ENCODE measurements around the gene HABP4.

HABP4 gene

DNA sequence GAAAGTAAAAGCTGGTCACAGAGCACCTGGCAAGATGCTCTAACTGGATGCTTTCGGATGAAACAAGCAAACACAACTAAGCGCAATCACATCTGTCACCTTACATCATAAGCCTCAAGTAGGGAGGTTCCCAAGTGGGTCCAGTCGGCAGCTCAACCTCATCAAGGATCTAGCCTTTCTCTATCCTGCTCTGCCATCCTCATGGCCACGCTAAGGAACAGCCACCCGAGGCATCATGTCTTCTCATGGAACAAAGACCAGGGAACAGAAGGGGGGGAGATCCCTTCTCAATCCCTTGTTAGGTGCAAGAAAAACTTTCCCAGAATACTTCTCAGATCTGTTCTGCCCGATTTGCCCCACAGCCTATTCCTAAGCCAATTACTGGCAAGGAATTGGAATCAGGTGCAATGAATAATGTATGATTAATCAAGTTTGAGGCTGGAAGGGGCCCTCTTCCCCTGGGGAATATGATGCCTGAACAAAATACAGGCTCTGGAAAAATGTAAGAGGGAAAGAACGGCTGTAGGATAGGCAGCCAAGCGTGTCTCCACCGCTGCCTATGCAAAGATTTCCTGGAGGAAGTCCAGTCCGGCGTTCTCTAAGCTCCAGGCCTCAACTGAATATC, 1.3 kb upstream of the HABP4 start:
- H3K4me3 ChIP-seq (ENCODE audit: low read depth, low read length), result no peak overlapping the region
- DNase-seq (ENCODE audit: low read depth), result no peak
- TF ChIP-seq, protein P1, sequence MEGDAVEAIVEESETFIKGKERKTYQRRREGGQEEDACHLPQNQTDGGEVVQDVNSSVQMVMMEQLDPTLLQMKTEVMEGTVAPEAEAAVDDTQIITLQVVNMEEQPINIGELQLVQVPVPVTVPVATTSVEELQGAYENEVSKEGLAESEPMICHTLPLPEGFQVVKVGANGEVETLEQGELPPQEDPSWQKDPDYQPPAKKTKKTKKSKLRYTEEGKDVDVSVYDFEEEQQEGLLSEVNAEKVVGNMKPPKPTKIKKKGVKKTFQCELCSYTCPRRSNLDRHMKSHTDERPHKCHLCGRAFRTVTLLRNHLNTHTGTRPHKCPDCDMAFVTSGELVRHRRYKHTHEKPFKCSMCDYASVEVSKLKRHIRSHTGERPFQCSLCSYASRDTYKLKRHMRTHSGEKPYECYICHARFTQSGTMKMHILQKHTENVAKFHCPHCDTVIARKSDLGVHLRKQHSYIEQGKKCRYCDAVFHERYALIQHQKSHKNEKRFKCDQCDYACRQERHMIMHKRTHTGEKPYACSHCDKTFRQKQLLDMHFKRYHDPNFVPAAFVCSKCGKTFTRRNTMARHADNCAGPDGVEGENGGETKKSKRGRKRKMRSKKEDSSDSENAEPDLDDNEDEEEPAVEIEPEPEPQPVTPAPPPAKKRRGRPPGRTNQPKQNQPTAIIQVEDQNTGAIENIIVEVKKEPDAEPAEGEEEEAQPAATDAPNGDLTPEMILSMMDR (IDR thresholded peaks at IDR 0.05; ENCODE audit: control insufficient read depth, extremely low read depth, insufficient read depth), result no peak

DNA sequence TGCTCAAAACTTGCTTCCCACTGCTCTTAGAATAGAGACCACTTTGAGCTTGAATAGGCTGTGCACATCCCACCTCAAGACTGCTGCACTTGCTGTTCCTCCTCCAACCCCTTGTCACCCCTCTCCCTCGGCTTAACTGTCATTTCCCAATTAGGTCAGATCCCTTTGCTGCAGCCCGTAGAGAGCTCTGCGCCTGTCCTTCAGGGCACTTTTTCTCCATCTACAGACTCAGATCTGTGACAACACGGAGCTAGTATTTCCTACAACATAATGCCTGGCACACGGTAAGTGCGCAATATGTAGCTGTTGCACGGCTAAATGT, 485 bp upstream of the HABP4 start:
- DNase-seq (ENCODE audit: low read depth), result no peak
- TF ChIP-seq, protein P1 (IDR thresholded peaks at IDR 0.05; ENCODE audit: control insufficient read depth, extremely low read depth, insufficient read depth), result no peak
- peak overlapping the region; percentile 53 for H3K4me3 ChIP-seq (ENCODE audit: low read depth, low read length)

DNA sequence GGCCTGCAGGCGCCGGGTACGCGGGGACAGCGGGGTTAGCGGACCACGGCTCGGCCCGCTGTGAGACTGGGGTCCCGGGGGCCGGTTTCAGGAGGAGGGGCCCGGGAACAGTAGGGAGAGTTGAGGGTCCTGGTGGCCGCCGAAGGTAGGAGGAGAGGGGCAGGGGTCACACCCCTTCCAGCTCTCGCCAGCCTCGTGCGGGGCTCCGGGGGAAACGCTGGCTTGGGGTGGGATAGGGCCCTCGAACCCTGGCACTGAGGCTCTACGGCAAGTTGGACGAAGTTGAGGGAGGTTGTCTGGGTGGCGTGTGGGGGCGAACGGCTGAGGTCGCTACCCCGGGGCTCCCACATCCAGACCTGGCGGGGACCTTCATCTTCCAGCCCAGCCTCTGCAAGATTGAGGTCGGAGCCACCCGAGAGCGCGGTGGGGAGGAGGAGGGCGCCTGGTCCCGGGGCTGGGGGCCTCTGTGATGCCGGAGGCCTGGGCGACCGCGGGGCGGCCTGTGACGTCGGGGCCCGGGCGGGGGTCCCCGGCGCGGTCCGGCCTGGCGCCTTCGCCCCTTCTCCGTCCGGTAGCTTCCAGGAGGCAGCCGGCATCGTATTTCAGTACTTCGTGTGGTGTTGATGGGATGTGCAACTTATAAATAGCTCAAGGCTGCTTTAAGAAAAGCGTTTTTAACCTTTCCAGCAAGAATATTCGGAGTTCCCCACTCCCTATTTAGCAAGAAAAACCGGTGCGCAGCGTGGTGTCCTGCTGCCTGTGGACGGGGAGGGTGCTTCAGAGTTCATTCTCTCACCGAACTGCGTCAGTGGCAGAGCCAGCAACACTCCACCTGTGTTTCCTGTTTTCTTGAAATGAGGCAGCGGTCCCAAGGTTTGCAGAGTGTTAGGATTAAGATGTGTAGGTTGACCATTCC, 902 bp downstream of the HABP4 start:
- peak overlapping the region; percentile 56 for H3K4me3 ChIP-seq (ENCODE audit: low read depth, low read length)
- DNase-seq (ENCODE audit: low read depth), result no peak
- TF ChIP-seq, protein P1 (IDR thresholded peaks at IDR 0.05; ENCODE audit: control insufficient read depth, extremely low read depth, insufficient read depth), result no peak

DNA sequence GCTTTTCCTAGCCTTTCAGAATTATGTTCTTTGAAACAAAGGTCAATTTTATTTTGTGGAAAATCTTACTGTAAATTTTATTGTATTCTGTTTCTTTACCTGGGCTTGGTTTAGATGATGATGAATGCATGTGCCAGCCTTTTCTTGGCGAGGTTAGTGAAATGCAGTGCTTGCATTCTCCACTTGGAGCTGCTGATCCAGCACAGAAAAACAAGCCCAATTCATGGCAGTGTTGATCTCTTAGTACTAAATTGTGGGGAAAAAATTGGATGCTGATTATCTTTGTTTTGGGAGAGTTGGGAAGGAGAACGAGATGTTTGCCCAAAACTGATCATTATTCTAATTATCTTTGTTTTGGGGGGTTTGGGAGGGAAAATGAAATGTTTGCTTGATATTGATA, 3.7 kb downstream of the HABP4 start:
- TF ChIP-seq, protein P1 (IDR thresholded peaks at IDR 0.05; ENCODE audit: control insufficient read depth, extremely low read depth, insufficient read depth), result peak; percentile 87
- H3K4me3 ChIP-seq (ENCODE audit: low read depth, low read length), result no peak overlapping the region
- DNase-seq (ENCODE audit: low read depth), result peak; percentile 44

DNA sequence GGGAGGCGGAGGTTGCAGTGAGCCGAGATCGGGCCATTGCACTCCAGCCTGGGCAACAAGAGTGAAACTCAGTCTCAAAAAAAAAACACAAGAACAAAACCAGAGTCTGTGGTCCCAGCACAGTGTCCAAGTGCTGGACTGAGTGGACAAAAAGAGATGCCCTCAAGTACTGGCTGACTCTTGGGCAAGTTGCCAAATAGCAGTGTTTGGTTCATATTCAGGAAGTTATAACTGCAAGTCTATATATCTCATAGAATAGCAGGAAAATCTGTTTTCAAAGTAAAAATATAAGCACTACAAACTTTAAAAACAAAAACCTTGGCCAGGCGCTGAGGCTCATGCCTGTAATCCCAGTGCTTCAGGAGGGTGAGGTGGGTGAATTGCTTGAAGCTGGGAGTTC, 7.3 kb downstream of the HABP4 start:
- no peak overlapping the region for H3K4me3 ChIP-seq (ENCODE audit: low read depth, low read length)
- DNase-seq (ENCODE audit: low read depth), result no peak
- TF ChIP-seq, protein P1 (IDR thresholded peaks at IDR 0.05; ENCODE audit: control insufficient read depth, extremely low read depth, insufficient read depth), result no peak

DNA sequence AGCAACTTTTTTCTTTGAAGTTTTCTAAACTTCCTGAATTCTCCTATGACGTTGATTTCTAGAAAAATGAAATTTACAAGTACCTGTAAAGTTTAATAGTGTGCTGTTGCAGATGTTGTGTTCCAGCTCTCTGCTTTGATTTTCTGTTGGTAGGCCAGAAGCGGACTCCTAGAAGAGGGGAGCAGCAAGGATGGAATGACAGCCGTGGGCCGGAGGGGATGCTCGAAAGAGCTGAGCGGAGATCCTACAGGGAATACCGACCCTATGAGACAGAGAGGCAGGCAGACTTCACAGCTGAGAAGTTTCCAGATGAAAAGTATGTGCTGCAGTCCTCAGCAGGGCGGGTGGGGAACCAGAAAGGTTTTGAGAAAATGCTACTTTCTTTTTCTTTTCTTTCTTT, 8.3 kb downstream of the HABP4 start:
- DNase-seq (ENCODE audit: low read depth), result no peak
- no peak overlapping the region for H3K4me3 ChIP-seq (ENCODE audit: low read depth, low read length)
- TF ChIP-seq, protein P1 (IDR thresholded peaks at IDR 0.05; ENCODE audit: control insufficient read depth, extremely low read depth, insufficient read depth), result no peak

Data from LNCaP clone FGC (cell line).